Measurements from ENCODE around the gene PLP2. TPM values are rescaled to one million over a fixed set of nuclear protein-coding genes. Genes with fewer than 3 reads are reported as not detected.

PLP2 gene
- total and polyA plus RNA-seq, 2 of the 13 experiments (the other 11 are each of a cell fraction or from before 2014, with no cell fraction given), result 0.40 to 3.6 TPM

DNA sequence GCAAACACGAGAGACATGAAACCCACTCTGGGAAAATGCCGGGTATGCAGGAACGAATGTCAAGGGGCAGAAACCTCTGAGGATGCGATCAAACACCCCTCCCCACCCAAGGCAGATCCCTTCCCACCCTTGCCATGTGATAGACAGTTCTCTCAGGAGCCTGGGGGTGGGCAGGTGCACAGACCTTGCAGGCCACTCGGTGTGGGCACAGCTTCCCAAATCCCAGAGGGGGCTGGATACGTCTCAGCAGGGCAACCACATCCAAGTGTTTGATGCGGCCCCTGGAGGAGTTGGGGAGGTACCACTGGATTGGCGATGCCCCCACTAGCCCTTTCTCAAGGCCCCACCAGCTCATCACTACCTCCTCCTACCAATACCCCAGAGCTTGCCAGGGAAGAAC is 38.7 kb downstream of the PLP2 start:
- no peaks in the 10 kb centered on the region for H3K27me3 ChIP-seq (ENCODE audit: control insufficient read depth in 1 of 2, insufficient read depth in 2 of 2, low read length in 2 of 2)
- WGBS (ENCODE audit: low lambda C conversion rate), result no CpG with 5 or more reads among the region's 8 CpGs
- no peaks in the 10 kb centered on the region for H3K36me3 ChIP-seq (replicated peaks in 1 of 2; ENCODE audit: control insufficient read depth in 1 of 2, insufficient read depth in 2 of 2, low read length in 2 of 2)
- no peaks in the 10 kb centered on the region for H4K20me1 ChIP-seq (ENCODE audit: insufficient read depth, low read length)
- intact Hi-C loops (cut with micrococcal nuclease; ENCODE audit: unreplicated experiment), result no loop called here
- H3K4me2 ChIP-seq (ENCODE audit: low read depth, low read length), result no peak overlapping the region
- ChIA-PET CTCF (ENCODE audit: low intra/inter-chr PET ratio, low total read pairs) (no interaction called here), POLR2A (interaction anchor here (2.7 kb wide), 1 partner anchor 20 kb away, joined by 6 read pairs; no protein-coding TSS in a partner anchor)
- no peak overlapping the region for H3K27ac ChIP-seq (ENCODE audit: extremely low read length, insufficient read depth, low read length)
- in situ Hi-C loops (cut with HindIII; ENCODE audit: extremely low pct_ligation_motif_present, low pct_unique_long_range_greater_than_20kb), result no loop called here
- no peaks in the 10 kb centered on the region for H3K9me3 ChIP-seq (ENCODE audit: low read length)
- H3K4me3 ChIP-seq (replicated peaks in 1 of 3; ENCODE audit: insufficient read depth in 1 of 3, low read depth in 2 of 3, low read length in 3 of 3), result no peak overlapping the region
- H3K4me1 ChIP-seq (ENCODE audit: insufficient read depth, low read length), result no peaks in the 10 kb centered on the region
- H3K9ac ChIP-seq (ENCODE audit: insufficient read depth, low read depth, low read length), result no peak overlapping the region
- no peak for DNase-seq (ENCODE audit: low spot score)
- FAIRE-seq, result no peak
- H3K79me2 ChIP-seq (ENCODE audit: insufficient read depth, low read length), result no peaks in the 10 kb centered on the region
- no TSS peak for BruUV-seq (replicated peaks)
- TF ChIP-seq ATF7-NPFF (CRISPR knock-in tag; IDR thresholded peaks at IDR 0.05; ENCODE audit: low read depth) (no peak), ZNF383 (CRISPR knock-in tag; IDR thresholded peaks at IDR 0.05; ENCODE audit: borderline replicate concordance) (no peak), ZNF264 (CRISPR knock-in tag; IDR thresholded peaks at IDR 0.05) (no peak), KLF9 (CRISPR knock-in tag; IDR thresholded peaks at IDR 0.05; ENCODE audit: low read depth) (no peak), DR1 (CRISPR knock-in tag; IDR thresholded peaks at IDR 0.05) (no peak), ZNF12 (CRISPR knock-in tag; IDR thresholded peaks at IDR 0.05) (no peak)
- TF ChIP-seq, protein P1, sequence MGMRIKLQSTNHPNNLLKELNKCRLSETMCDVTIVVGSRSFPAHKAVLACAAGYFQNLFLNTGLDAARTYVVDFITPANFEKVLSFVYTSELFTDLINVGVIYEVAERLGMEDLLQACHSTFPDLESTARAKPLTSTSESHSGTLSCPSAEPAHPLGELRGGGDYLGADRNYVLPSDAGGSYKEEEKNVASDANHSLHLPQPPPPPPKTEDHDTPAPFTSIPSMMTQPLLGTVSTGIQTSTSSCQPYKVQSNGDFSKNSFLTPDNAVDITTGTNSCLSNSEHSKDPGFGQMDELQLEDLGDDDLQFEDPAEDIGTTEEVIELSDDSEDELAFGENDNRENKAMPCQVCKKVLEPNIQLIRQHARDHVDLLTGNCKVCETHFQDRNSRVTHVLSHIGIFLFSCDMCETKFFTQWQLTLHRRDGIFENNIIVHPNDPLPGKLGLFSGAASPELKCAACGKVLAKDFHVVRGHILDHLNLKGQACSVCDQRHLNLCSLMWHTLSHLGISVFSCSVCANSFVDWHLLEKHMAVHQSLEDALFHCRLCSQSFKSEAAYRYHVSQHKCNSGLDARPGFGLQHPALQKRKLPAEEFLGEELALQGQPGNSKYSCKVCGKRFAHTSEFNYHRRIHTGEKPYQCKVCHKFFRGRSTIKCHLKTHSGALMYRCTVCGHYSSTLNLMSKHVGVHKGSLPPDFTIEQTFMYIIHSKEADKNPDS (CRISPR knock-in tag; IDR thresholded peaks at IDR 0.05), result no peak
- TF ChIP-seq, protein P2, sequence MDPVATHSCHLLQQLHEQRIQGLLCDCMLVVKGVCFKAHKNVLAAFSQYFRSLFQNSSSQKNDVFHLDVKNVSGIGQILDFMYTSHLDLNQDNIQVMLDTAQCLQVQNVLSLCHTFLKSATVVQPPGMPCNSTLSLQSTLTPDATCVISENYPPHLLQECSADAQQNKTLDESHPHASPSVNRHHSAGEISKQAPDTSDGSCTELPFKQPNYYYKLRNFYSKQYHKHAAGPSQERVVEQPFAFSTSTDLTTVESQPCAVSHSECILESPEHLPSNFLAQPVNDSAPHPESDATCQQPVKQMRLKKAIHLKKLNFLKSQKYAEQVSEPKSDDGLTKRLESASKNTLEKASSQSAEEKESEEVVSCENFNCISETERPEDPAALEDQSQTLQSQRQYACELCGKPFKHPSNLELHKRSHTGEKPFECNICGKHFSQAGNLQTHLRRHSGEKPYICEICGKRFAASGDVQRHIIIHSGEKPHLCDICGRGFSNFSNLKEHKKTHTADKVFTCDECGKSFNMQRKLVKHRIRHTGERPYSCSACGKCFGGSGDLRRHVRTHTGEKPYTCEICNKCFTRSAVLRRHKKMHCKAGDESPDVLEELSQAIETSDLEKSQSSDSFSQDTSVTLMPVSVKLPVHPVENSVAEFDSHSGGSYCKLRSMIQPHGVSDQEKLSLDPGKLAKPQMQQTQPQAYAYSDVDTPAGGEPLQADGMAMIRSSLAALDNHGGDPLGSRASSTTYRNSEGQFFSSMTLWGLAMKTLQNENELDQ (CRISPR knock-in tag; IDR thresholded peaks at IDR 0.05; ENCODE audit: borderline replicate concordance), result no peak
- no peak overlapping the region for H2AFZ ChIP-seq (ENCODE audit: low read length)
- ATAC-seq, result no peak
